ENCODE results near the gene HOXA4.

GRCh38 chr7:27103489-27104226 is 26.9 kb downstream of the HOXA4 start:
- TF ChIP-seq CTCF (IDR thresholded peaks at IDR 0.05) (no peak), USF2 (CRISPR knock-in tag; IDR thresholded peaks at IDR 0.05) (no peak), ZNF121 (CRISPR knock-in tag; IDR thresholded peaks at IDR 0.05) (no peak), ZBTB21 (CRISPR knock-in tag; IDR thresholded peaks at IDR 0.05; ENCODE audit: borderline replicate concordance) (no peak), PREB (CRISPR knock-in tag; IDR thresholded peaks at IDR 0.05; ENCODE audit: borderline replicate concordance) (no peak), JUN (CRISPR knock-in tag; IDR thresholded peaks at IDR 0.05) (no peak), ETV6 (CRISPR knock-in tag; IDR thresholded peaks at IDR 0.05) (peak; percentile 61; the same call in 1 of the 2 replicates), MAX (CRISPR knock-in tag; IDR thresholded peaks at IDR 0.05) (no peak), IRF2 (CRISPR knock-in tag; IDR thresholded peaks at IDR 0.05; ENCODE audit: borderline replicate concordance, low read depth) (no peak), FOXP1 (CRISPR knock-in tag; IDR thresholded peaks at IDR 0.05; ENCODE audit: borderline replicate concordance) (no peak), SP1 (CRISPR knock-in tag; conservative IDR thresholded peaks at IDR 0.05) (no peak), GABPB1 (CRISPR knock-in tag; IDR thresholded peaks at IDR 0.05) (no peak)

All from WTC11 (cell line).